A673 (cell line): ENCODE data around the gene CFAP92. TPM values are rescaled to one million over a fixed set of nuclear protein-coding genes. Genes with fewer than 3 reads are reported as not detected.
A peak's percentile ranks its signal among the peaks of the same experiment; 100 is the strongest.

ENCODE experiments used
- BruUV-seq: library from RNA; stranded (reverse); fragments of 400-500 nt; replicated peaks from 2 replicates; lab custom pipeline; 2021; lab: Mats Ljungman, UMichigan
- CTCF ChIA-PET: fragments of 300-600 bp; sonication (Branson Sonifier 250); formaldehyde crosslinking; loops from one replicate; lab custom pipeline; 2022; ENCODE audit warnings: antibody characterized with exemption; lab: Charles Lee
- POLR2A ChIA-PET: fragments of 300-600 bp; sonication (Branson Sonifier 250); formaldehyde crosslinking; loops from one replicate; lab custom pipeline; 2022; ENCODE audit warnings: antibody characterized with exemption; ENCODE audit not compliant: low non-redundant PET; lab: Charles Lee
- DNase-seq: peaks from one replicate; pipeline ENCODE4 v3.0.0-alpha.2; 2015; ENCODE audit warnings: low spot score
- H3K27ac ChIP-seq: fragments of 200-600 bp; sonication (generic); 2 replicates; pipeline ENCODE4 v1.5.1; 2016; ENCODE audit warnings: mixed run types, low read depth, mild to moderate bottlenecking, mixed read lengths, antibody characterized with exemption, low read length; ENCODE audit not compliant: poor library complexity, severe bottlenecking
- H3K27me3 ChIP-seq: fragments of 200-600 bp; sonication (generic); replicated peaks from 2 replicates; pipeline ENCODE4 v1.6.1; 2017; ENCODE audit warnings: mixed run types, low read depth, mild to moderate bottlenecking, mixed read lengths, antibody characterized with exemption, low read length; ENCODE audit not compliant: insufficient read depth, poor library complexity
- H3K36me3 ChIP-seq: fragments of 200-600 bp; sonication (generic); 2 replicates; pipeline ENCODE4 v1.6.1; 2016; ENCODE audit warnings: mixed run types, mild to moderate bottlenecking, mixed read lengths, antibody characterized with exemption, low read length; ENCODE audit not compliant: insufficient read depth, poor library complexity, severe bottlenecking
- H3K4me1 ChIP-seq: fragments of 200-600 bp; sonication (generic); 2 replicates; pipeline ENCODE4 v1.6.1; 2017; ENCODE audit warnings: mixed run types, mild to moderate bottlenecking, mixed read lengths, antibody characterized with exemption, low read length; ENCODE audit not compliant: insufficient read depth, poor library complexity, severe bottlenecking
- H3K4me3 ChIP-seq: fragments of 200-600 bp; sonication (generic); 2 replicates; pipeline ENCODE4 v1.5.1; 2016; ENCODE audit warnings: low read depth, mixed run types, mild to moderate bottlenecking, mixed read lengths, low read length; ENCODE audit not compliant: poor library complexity, severe bottlenecking
- H3K9me3 ChIP-seq: fragments of 200-600 bp; sonication (generic); 2 replicates; pipeline ENCODE4 v1.6.1; 2016; ENCODE audit warnings: mixed run types, low read depth, mild to moderate bottlenecking, mixed read lengths, antibody characterized with exemption, low read length; ENCODE audit not compliant: poor library complexity, severe bottlenecking
- CTCF ChIP-seq: fragments of 300-800, 200-600 bp; sonication (generic); conservative IDR thresholded peaks from 2 replicates; pipeline ENCODE4 v1.5.1; 2017; ENCODE audit warnings: low read depth, mild to moderate bottlenecking, antibody characterized with exemption, low read length, moderate library complexity, mixed read lengths
- EZH2 ChIP-seq: fragments of 200-600 bp; sonication (generic); IDR thresholded peaks from 2 replicates; pipeline ENCODE4 v1.6.1; 2017; ENCODE audit warnings: borderline replicate concordance, low read depth, mild to moderate bottlenecking, mixed read lengths, antibody characterized with exemption, low read length; ENCODE audit not compliant: poor library complexity, severe bottlenecking
- intact Hi-C: fragments of 100-400 bp; cut with micrococcal nuclease; formaldehyde crosslinking; loops from one replicate; pipeline ENCODE4 v1.10.0; 2022; ENCODE audit not compliant: unreplicated experiment
- total RNA-seq: library from RNA; stranded (reverse); gene quantifications from 2 replicates; pipeline ENCODE4 v1.2.3, GENCODE V29; 2021

CFAP92 gene
- total RNA-seq, 1 experiment from 2014 or later, result not detected

GRCh38 chr3:128895843-128896697 lies 97.8 kb downstream of the CFAP92 start:
- ChIA-PET POLR2A (no interaction called here), CTCF (no interaction called here)
- no peaks in the 10 kb centered on the region for H3K4me1 ChIP-seq
- H3K4me3 ChIP-seq, result no peak overlapping the region
- no peak for DNase-seq
- H3K27me3 ChIP-seq, result no peaks in the 10 kb centered on the region
- H3K9me3 ChIP-seq, result no peaks in the 10 kb centered on the region
- H3K36me3 ChIP-seq, result peaks cover 61% of the 10 kb centered on the region
- peak overlapping the region; percentile 71 for H3K27ac ChIP-seq
- TF ChIP-seq EZH2 (no peak), CTCF (no peak)
- BruUV-seq, result no TSS peak
- intact Hi-C loops, result no loop called here

- no peaks in the 10 kb centered on the region for H3K4me1 ChIP-seq
- intact Hi-C loops, result no loop called here
- H3K9me3 ChIP-seq, result no peaks in the 10 kb centered on the region
- no peaks in the 10 kb centered on the region for H3K27me3 ChIP-seq
- peaks cover 34% of the 10 kb centered on the region for H3K36me3 ChIP-seq
- DNase-seq, result no peak
- BruUV-seq, result no TSS peak
- ChIA-PET CTCF (no interaction called here), POLR2A (interaction anchor here (0.7 kb wide), 1 partner anchor 260 kb away, joined by 4 read pairs; no protein-coding TSS in a partner anchor)
- H3K4me3 ChIP-seq, result no peak overlapping the region
- TF ChIP-seq EZH2 (no peak), CTCF (no peak)
- H3K27ac ChIP-seq, result peak overlapping the region; percentile 32
Measured at GRCh38 chr3:128889139-128889894, 104.6 kb downstream of the CFAP92 start.

- intact Hi-C loops, result no loop called here
- no peak overlapping the region for H3K27ac ChIP-seq
- BruUV-seq, result no TSS peak
- peaks cover 44% of the 10 kb centered on the region for H3K36me3 ChIP-seq
- CTCF ChIA-PET, result no interaction called here
- H3K9me3 ChIP-seq, result no peaks in the 10 kb centered on the region
- H3K27me3 ChIP-seq, result no peaks in the 10 kb centered on the region
- POLR2A ChIA-PET, result no interaction called here
- TF ChIP-seq CTCF (no peak), EZH2 (no peak)
- H3K4me3 ChIP-seq, result no peak overlapping the region
- no peak for DNase-seq
- H3K4me1 ChIP-seq, result peaks cover 10% of the 10 kb centered on the region
Measured at GRCh38 chr3:128884992-128885391, 108.9 kb downstream of the CFAP92 start.
